Measurements from ENCODE around the gene SRGAP2B.
"Not testable (repeated sequence)": the region's sequence is repeated elsewhere in the genome, so short reads cannot be mapped to it uniquely, and the experiment has no call there.

SRGAP2B gene

DNA sequence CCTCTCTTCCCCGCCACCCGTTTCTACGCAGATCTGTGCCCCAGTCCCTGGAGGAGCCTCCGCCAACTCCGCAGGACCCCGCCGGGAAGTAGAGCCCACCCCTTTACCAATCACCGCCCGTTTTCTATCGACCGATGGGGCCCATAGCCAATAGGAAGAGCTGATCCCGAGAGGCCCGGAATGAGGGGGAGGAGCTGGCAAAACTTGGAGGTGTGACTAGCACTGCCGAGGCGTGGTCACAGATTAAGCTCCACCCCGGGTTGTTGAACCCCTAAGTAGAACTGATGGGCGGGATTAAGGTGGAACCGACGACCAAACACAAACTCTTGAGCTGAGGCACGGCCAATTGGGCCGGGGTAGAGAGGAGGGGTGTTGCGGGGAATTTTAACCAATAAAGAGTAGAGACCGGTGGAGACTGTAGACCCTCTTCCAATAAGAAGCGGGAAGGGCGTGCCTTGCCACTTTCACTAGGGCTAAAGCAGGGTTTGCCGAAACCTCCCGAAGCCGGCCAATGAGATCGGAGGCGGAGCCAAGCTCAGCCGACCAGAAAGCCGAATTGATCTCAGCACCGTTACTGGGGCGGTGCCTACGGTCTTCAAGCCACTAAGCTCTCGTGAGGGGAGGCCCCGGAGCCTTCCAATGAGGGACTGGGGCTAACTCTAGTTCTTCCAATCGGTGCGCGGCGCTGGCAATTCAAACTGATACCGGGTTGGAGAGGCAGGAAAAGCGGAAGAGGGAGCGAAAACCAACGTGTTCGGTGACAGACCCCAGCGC lies at the start of gene SRGAP2B, which contains the start of gene FAM72D:
Gene SRGAP2B, minus strand, starts transcription at position 45 of the 774 bp plus-strand sequence. CDS start 2,427 bp downstream, outside the sequence.
Gene FAM72D, plus strand, starts transcription at position 691 of the 774 bp plus-strand sequence. CDS start 874 bp downstream, outside the sequence.
- not testable (repeated sequence) for DNase-seq

GRCh38 chr1:145144264-145144913 lies 49.3 kb upstream of the SRGAP2B start:
- DNase-seq: not testable (repeated sequence)

DNA sequence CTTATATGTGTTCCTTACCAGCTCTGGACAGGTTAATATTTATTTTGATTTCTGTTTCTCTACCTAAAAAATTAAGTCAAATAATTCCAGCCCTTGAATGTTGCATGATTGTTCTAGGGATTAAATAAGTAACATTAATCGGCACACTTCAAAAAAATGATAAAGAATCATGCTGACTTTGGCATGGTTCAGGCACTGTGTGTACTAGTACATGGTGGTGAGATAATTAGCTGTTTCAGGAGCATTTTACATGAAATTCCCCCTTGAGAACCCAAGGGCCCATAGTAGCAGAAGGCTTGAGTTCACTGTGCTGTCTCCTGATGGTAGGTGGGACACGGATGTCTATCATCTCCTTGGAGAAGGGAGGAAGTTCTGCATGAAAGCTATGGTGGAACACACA lies 45.4 kb upstream of the SRGAP2B start:
- DNase-seq: not testable (repeated sequence)

DNA sequence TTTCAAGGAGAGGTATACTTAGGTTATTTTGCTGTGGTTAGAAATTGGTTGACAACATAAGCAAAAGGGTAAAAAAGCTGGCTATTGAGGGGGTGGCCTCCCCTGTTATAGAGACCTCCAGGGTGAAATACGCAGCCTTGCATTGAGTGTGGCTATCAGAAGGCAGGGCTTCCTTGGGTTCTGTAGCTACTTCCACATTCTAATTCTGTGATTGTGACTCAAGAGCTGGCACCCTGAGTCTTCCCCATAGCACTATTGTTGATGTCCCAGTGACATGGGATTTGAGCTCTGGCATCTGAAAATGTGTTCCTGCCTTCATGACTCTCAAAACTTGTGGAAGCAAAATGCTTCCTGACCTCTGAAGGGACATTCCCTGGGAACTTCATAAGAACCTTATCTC lies 39.3 kb upstream of the SRGAP2B start:
- DNase-seq: not testable (repeated sequence)

DNA sequence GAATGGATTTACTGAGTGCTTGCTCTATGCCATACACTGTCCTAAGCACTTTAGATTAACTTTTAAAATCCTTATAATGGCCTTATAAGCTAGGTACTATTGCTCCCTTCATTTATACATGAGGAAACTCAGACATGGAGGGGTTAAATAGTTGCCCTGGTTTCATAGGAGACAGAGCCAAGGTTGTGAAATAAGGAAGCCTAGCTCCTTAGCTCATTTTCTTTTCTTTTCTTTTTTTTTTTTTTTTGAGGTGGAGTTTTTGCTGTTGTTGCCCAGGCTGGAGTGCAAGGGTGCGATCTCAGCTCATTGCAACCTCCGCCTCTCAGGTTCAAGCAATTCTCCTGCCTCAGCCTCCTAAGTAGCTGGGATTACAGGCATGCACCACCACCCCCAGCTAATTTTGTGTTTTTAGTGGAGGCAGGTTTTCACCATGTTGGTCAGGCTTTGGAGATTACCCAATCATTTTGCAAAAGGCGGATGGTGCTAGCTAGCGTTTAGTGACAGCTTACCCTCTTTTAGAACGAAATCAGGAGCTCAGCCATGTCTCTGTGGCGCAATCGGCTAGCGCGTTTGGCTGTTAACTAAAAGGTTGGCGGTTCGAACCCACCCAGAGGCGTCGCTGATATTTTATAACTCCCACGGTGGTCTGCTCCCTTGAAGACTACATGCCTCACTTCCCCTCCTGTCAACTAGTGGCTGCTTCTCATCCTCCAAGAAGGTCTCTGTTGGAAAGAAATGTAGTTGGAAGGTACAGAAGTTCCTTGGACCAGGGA lies 33.8 kb upstream of the SRGAP2B start:
- DNase-seq: not testable (repeated sequence)

DNA sequence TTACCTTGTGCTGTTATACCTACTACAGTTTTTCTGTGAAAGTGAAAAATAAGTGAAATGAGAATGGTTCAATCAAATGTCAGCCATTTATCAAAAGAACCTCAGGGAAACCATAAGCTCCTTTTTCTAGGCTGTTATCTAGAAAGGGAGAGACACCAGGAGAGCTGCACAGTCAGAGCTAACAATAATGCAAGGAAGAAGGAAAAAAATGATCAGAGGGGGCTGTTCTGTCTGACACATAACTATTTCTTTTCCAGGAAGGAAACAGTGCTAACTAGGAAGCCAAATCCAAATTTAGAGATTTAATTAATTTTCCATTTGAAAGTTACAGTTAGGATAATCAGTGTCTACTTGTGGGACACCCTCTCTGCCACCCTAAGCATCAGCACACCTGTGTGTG lies 32.0 kb upstream of the SRGAP2B start:
- DNase-seq: not testable (repeated sequence)

DNA sequence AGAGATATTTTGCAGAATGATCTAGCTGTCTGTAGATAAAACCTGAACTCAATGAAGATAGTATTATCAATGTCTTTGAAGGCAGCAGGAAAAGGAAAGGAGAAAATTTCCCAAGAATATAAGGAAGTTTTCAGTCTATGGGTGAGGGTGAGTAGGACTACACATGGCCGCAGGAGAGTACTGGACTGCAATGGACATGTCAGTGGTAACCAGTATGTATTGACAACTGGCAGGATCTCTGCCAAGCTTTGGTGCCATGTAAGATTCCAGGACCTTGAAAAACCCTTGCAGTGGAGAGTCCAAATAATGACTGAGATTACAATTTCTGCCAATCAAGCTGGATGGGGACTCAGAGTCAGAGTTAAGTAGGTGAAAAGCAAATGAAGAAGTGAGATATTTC lies 30.0 kb upstream of the SRGAP2B start:
- DNase-seq: not testable (repeated sequence)

DNA sequence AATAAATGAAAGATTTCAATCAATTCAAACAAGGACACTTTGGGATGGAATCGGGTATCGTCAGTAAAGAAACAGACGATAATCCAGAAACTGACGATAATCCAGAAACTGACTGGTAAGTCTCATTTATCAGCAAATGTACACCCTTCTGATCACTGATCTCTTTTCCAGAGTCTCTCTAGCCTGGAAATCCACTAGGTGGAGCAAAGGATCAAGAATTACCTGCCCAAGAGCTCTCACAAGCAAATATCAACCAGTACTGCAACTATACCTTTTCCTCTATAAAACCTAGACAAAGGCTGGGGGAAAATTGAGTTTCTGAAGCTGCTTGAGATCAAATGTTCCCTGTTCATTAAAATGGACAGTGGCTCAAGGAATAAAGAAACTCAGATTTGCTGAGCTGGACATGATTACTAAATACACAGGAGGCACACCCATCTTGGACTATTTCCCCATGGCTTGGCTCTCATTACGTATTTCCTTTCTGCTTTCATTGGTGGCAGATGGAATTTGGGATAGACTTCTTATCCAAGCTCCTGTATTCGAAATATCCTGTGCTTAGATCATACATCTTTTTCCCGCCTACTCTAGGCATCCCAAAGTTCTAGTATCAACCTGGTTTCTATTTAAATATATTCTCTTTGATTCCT lies 29.0 kb upstream of the SRGAP2B start:
- not testable (repeated sequence) for DNase-seq

- not testable (repeated sequence) for DNase-seq
Observed at GRCh38 chr1:145123062-145123395, 27.9 kb upstream of the SRGAP2B start.

DNA sequence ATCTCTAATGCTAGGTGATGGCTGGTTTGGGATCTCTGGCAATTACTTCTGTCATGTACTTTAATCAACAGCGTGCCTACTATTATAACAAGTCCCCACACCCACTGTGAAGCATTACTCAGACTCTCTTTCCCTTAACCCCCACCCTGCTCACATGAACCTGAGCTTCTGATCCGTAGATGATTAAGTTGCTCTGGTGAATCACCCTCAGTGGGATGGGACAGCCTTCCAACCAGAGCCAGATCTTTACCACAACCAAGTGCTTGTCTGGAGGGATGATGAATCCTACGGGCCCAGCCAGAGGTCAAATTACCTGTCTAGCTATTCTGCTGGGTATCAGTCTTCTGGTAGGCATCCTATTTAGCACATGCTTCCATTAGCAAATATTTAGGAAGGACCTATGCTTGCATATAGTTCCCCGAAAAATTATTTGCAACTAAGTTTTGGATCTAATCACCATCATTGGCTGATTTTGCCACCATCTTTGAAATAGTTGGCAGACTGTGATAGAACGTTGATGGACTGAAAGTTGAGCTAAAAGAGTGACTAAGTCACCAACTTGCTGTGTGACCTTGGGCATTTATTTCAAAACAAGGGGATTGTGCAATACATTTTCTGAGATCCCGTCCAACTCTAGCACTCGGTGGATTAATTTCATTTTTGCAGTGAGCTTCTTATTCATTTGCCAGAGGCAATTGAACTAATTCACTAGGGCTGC lies 27.4 kb upstream of the SRGAP2B start:
- DNase-seq: not testable (repeated sequence)

GRCh38 chr1:145119842-145120241 lies 24.7 kb upstream of the SRGAP2B start:
- not testable (repeated sequence) for DNase-seq

- DNase-seq: not testable (repeated sequence)
Observed at GRCh38 chr1:145115587-145116493, 20.7 kb upstream of the SRGAP2B start.

DNA sequence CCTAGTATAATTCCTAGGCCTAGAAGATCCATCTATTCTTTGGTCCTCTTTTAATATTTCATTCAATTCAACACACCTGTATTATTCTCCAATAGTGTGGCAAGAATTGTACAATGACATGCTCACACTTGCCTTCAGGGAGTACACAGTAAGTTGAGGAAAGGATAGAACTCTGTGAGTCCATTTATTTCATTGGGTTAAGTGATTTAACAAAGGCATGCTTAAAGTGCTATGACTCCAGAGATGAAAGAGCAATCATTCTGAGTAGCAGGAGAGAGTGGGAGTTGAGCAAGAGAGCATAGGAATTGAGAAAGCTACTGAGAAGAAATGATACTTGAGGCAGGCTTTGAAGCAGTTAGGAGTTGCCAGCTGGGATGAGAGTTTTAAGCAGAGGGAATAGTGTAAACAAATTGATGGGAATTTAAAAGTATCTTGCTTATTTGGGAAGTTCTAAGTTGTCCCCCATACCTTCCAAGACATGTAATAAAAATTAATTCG lies 19.5 kb upstream of the SRGAP2B start:
- not testable (repeated sequence) for DNase-seq

DNA sequence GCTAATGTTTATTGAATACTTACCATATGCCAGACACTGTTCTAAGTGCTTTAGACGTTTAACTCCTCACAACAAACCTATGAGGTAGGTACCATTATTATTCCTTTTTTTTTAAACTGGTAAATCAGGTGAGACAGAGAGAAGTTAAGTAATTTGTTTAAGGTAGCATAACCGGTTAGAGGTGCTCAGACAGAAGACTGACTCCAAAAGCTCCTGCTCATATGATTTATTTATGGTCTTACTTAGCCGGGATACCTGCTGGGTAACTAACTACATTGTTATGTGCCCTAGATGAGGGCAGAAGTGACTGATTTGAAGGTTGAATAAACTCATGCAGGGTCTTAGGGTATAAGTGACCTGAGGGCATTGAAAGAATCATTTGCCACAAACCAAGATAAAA lies 17.6 kb upstream of the SRGAP2B start:
- DNase-seq: not testable (repeated sequence)

DNA sequence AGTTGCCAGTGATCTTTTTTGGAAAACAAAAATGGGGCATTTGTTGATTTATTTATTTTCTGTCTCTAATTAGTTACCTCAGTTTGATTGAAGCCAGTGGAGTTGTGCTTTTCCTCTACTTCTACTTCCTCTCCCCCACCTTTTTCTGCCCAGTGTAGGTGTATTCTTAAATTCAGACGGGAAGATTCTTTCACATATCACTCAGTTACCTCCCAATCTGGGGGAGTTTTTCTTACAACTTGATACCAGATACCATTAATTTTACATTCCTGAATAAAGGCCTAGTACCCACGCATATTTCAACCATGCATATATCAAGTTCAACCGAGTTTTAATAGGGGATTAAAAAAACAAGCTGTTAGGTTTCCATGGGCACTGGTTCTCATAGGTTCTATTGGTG lies 16.5 kb upstream of the SRGAP2B start:
- DNase-seq: not testable (repeated sequence)

GRCh38 chr1:145103294-145103693 lies 8.2 kb upstream of the SRGAP2B start:
- not testable (repeated sequence) for DNase-seq

- not testable (repeated sequence) for DNase-seq
Observed at GRCh38 chr1:145101725-145102124, 6.6 kb upstream of the SRGAP2B start.

GRCh38 chr1:145094655-145095211 lies 395 bp downstream of the SRGAP2B start:
- not testable (repeated sequence) for DNase-seq

- DNase-seq: not testable (repeated sequence)
Observed at GRCh38 chr1:145093517-145094149, 1.5 kb downstream of the SRGAP2B start.
